DND-41 (cell line): Measurements from ENCODE around the gene BICC1.

Experiments
- ATAC-seq: fragments of 200-7000 bp; cut with Tn5 transposase; 3 replicates; pipeline ENCODE4 v1.9.1; 2021; ENCODE audit warnings: low read depth; ENCODE audit not compliant: insufficient read depth
- DNase-seq: peaks from one replicate; pipeline ENCODE4 v3.0.0-alpha.2; 2020
- H2AFZ ChIP-seq: 2 replicates; pipeline ENCODE4 v1.6.0; 2012; ENCODE audit warnings: low read depth, low read length
- H3K27ac ChIP-seq: 2 replicates; pipeline ENCODE4 v1.5.1; 2012; ENCODE audit warnings: low read length, inconsistent platforms
- H3K27me3 ChIP-seq: fragments of 200-600 bp; sonication (generic); 2 replicates; pipeline ENCODE4 v1.6.0; 2012; ENCODE audit warnings: low read length, mild to moderate bottlenecking, inconsistent platforms; ENCODE audit not compliant: insufficient read depth, poor library complexity
- H3K36me3 ChIP-seq: 2 replicates; pipeline ENCODE4 v1.5.1; 2012; ENCODE audit warnings: low read length, inconsistent platforms; ENCODE audit not compliant: insufficient read depth
- H3K4me1 ChIP-seq: 2 replicates; pipeline ENCODE4 v1.5.1; 2012; ENCODE audit warnings: mild to moderate bottlenecking, low read length; ENCODE audit not compliant: insufficient read depth
- H3K4me2 ChIP-seq: 2 replicates; pipeline ENCODE4 v1.6.0; 2012; ENCODE audit warnings: mild to moderate bottlenecking, moderate library complexity, low read length, inconsistent platforms; ENCODE audit not compliant: insufficient read depth
- H3K4me3 ChIP-seq, 2 experiments: fragments of 200-600 bp in 1 of 2; shearing (Covaris generic) in 1 of 2; 2 replicates each; pipeline ENCODE4 v1.5.1; 2012 to 2016; ENCODE audit warnings: inconsistent platforms in 2 of 2, low read length in 2 of 2, mild to moderate bottlenecking in 2 of 2, low read depth in 1 of 2, moderate library complexity in 1 of 2
- H3K79me2 ChIP-seq: 2 replicates; pipeline ENCODE4 v1.6.0; 2012; ENCODE audit warnings: low read length, inconsistent platforms; ENCODE audit not compliant: insufficient read depth
- H3K9ac ChIP-seq: 2 replicates; pipeline ENCODE4 v1.6.0; 2012; ENCODE audit warnings: low read depth, mild to moderate bottlenecking, inconsistent platforms, low read length, moderate library complexity
- H3K9me3 ChIP-seq: 2 replicates; pipeline ENCODE4 v1.5.1; 2012; ENCODE audit warnings: low read length, moderate library complexity, mild to moderate bottlenecking, inconsistent platforms; ENCODE audit not compliant: insufficient read depth, severe bottlenecking
- H4K20me1 ChIP-seq: 2 replicates; pipeline ENCODE4 v1.6.0; 2012; ENCODE audit warnings: low read length; ENCODE audit not compliant: insufficient read depth
- EZH2 ChIP-seq: IDR thresholded peaks from 3 replicates; pipeline ENCODE4 v1.6.1; 2012; ENCODE audit warnings: borderline replicate concordance, low read depth, mild to moderate bottlenecking, moderate library complexity, low read length, inconsistent platforms; ENCODE audit not compliant: severe bottlenecking
- TF ChIP-seq, protein P1 (sequence below): IDR thresholded peaks from 2 replicates; pipeline ENCODE4 v1.5.1; 2012; ENCODE audit warnings: borderline replicate concordance, low read length, moderate library complexity, mild to moderate bottlenecking; ENCODE audit not compliant: poor library complexity, severe bottlenecking; ENCODE audit errors: extremely low read depth

The BICC1 gene

DNA sequence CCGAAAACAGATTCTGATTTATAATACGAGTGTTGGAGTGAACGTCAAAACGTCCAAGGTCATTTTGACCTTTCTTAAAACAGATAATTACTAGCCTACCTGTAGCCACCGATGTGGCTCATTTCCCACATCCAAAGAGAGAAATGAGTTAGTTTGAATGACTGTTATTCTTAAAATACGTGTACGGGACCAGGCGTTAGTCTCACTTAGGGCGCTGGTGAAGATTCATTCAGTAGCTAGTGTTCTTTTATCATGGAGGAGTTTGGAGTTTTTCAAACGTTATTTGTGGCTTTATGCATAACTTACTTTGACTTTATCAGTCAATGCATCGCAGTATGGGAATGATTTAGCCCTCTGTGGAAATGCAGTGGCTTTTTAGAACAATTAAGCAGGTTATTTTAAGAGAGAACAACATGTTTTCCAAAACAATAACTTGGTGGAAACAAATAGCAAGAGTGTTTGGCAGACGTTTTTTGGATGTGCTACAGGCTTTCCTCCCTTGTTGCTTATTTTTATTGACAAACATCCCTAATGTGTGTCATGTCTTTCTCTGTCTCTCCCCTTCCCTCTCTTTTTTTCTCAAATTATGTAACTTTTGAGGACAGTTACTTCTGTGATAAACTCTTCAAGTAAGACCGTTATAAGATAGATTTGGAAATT is 1.6 kb downstream of the BICC1 start:
- Histone ChIP-seq H2AFZ (no peak overlapping the region), H3K36me3 (no peaks in the 10 kb centered on the region), H3K4me2 (no peak overlapping the region), H3K9ac (no peak overlapping the region), H3K27me3 (peaks cover 2% of the 10 kb centered on the region), H4K20me1 (no peaks in the 10 kb centered on the region), H3K4me3 (no peak overlapping the region), H3K79me2 (no peaks in the 10 kb centered on the region), H3K4me1 (no peaks in the 10 kb centered on the region), H3K27ac (no peak overlapping the region), H3K9me3 (no peaks in the 10 kb centered on the region)
- ATAC-seq (no peak), DNase-seq (no peak)
- TF ChIP-seq, protein P1, sequence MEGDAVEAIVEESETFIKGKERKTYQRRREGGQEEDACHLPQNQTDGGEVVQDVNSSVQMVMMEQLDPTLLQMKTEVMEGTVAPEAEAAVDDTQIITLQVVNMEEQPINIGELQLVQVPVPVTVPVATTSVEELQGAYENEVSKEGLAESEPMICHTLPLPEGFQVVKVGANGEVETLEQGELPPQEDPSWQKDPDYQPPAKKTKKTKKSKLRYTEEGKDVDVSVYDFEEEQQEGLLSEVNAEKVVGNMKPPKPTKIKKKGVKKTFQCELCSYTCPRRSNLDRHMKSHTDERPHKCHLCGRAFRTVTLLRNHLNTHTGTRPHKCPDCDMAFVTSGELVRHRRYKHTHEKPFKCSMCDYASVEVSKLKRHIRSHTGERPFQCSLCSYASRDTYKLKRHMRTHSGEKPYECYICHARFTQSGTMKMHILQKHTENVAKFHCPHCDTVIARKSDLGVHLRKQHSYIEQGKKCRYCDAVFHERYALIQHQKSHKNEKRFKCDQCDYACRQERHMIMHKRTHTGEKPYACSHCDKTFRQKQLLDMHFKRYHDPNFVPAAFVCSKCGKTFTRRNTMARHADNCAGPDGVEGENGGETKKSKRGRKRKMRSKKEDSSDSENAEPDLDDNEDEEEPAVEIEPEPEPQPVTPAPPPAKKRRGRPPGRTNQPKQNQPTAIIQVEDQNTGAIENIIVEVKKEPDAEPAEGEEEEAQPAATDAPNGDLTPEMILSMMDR = no peak
- no peak for TF ChIP-seq EZH2

DNA sequence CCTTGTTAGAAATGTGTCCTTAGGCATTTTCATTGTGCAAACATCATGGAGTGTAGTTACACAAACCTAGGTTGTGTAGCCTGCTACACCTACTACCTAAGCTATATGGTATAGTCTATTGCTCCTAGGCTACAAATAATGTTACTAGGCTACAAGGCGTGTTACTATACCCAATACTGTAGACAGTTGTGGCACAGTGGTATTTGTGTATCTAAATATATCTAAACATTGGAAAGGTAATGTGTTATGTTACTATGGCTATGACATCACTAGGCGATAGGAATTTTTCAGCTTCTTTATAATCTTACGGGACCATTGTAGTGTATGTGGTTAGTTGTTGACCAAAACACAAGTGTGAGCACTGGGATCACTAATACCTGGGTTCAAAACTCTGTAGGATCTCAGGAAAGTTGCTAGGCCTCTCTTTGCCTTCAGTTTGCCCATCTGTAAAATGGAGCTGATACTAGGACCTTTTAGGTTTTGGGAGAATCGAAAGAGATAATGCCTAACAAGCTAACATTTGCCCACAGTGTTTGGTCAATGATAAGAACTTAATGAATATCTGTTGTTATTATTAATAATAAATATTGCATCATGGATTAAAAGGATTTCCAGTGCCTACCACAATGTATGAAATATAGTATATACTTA is 2.7 kb downstream of the BICC1 start:
- no peak overlapping the region for H3K4me3 ChIP-seq
- no peak for DNase-seq
- no peaks in the 10 kb centered on the region for H3K36me3 ChIP-seq
- no peaks in the 10 kb centered on the region for H3K27me3 ChIP-seq
- H3K27ac ChIP-seq = no peak overlapping the region
- ATAC-seq = no peak
- no peak overlapping the region for H3K9ac ChIP-seq
- no peaks in the 10 kb centered on the region for H3K79me2 ChIP-seq
- no peaks in the 10 kb centered on the region for H3K4me1 ChIP-seq
- no peaks in the 10 kb centered on the region for H4K20me1 ChIP-seq
- no peak overlapping the region for H3K4me2 ChIP-seq
- H2AFZ ChIP-seq = no peak overlapping the region
- no peaks in the 10 kb centered on the region for H3K9me3 ChIP-seq
- no peak for TF ChIP-seq EZH2
- TF ChIP-seq, protein P1 = no peak

DNA sequence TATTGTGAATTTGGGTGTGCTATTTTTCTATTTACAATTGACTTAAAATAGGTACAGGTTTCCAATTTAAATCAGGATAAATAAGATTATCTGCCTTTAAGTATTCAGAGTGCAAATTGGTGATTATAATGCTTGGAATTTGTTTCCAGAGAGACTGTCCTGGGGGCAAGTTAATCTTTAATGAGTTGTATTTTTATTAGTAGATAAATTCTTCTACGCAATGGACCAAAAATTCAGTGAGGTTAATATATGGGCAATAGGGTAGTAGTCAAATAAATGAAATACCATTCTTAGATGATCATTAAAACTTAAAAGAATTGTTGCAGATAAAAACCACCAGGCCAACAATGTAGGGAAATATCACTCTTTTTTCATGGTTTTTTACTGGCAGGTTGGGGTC is 3.4 kb downstream of the BICC1 start:
- no peaks in the 10 kb centered on the region for H3K9me3 ChIP-seq
- H3K27me3 ChIP-seq = no peaks in the 10 kb centered on the region
- H3K79me2 ChIP-seq = no peaks in the 10 kb centered on the region
- ATAC-seq = no peak
- H3K4me3 ChIP-seq = no peak overlapping the region
- H2AFZ ChIP-seq = no peak overlapping the region
- H4K20me1 ChIP-seq = no peaks in the 10 kb centered on the region
- H3K27ac ChIP-seq = no peak overlapping the region
- DNase-seq = no peak
- TF ChIP-seq, protein P1 = no peak
- no peak for TF ChIP-seq EZH2
- no peak overlapping the region for H3K9ac ChIP-seq
- no peaks in the 10 kb centered on the region for H3K36me3 ChIP-seq
- H3K4me1 ChIP-seq = no peaks in the 10 kb centered on the region
- no peak overlapping the region for H3K4me2 ChIP-seq
